ENCODE measurements around the gene CLDN12. TPM values are rescaled to one million over a fixed set of nuclear protein-coding genes. Genes with fewer than 3 reads are reported as not detected.
A peak's percentile ranks its signal among the peaks of the same experiment; 100 is the strongest.

CLDN12 gene
- polyA plus RNA-seq, 1 of the 3 experiments (the other 2 are of a cell fraction) = 65.7 TPM

DNA sequence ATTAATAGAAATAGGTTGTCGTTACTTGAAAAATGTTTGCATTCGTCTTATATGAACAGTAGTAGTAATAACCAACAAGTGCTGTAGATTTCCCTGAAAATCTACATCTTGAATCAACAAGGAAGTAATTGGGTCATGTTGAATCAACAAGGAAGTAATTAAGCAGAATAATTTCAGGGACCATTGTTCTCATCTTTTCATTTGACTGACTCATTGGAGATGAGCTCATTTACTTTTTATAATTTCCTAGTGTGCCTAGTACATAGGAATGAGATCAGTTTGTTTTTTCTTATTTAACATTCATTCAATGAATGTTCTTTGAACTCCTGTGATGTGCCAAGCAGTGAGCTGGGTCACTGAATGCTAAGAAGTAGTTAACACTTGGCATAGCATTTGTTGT lies 8.2 kb downstream of the CLDN12 start:
- no peak for DNase-seq
- Histone ChIP-seq H3K4me2 (no peak overlapping the region), H3K79me2 (ENCODE audit: insufficient read depth) (peaks cover 91% of the 10 kb centered on the region), H3K36me3 (replicated peaks in 1 of 2; ENCODE audit: control insufficient read depth in 1 of 2, insufficient read depth in 2 of 2, low read length in 1 of 2) (peaks cover 79 to 90% of the 10 kb centered on the region in 2 experiments), H3K9ac (no peak overlapping the region), H3K27me3 (ENCODE audit: insufficient read depth) (no peaks in the 10 kb centered on the region), H3K4me3 (ENCODE audit: low read depth in 2 of 2, low read length in 1 of 2) (no peak overlapping the region), H3K9me2 (no peaks in the 10 kb centered on the region), H3K27ac (ENCODE audit: low read depth in 2 of 2, low read length in 1 of 2) (peak overlapping the region in 1 of 2 experiments; percentile 25; a peak in 1 of 4 replicates), H2AFZ (ENCODE audit: low read depth) (no peak overlapping the region), H4K20me1 (ENCODE audit: insufficient read depth) (no peaks in the 10 kb centered on the region), H3K9me3 (no peaks in the 10 kb centered on the region), H3K4me1 (ENCODE audit: control insufficient read depth in 1 of 2, insufficient read depth in 2 of 2, low read depth in 1 of 2, low read length in 1 of 2) (peaks cover 5 to 6% of the 10 kb centered on the region in 2 experiments; a peak in 2 of 4 replicates), H3F3A (replicated peaks; ENCODE audit: insufficient read depth) (peaks cover 14% of the 10 kb centered on the region)
- WGBS (ENCODE audit: low lambda C conversion rate) = 78% methylated on average over 2 of the region's 2 CpGs
- CTCF ChIA-PET = interaction anchor here (0.5 to 4.5 kb wide), 7 partner anchors 10 to 259 kb away, joined by 3 to 26 read pairs (median 4); partner anchors contain the start of genes STEAP1 and STEAP2
- TF ChIP-seq TCF12 (IDR thresholded peaks at IDR 0.05) (no peak), MEF2A (IDR thresholded peaks at IDR 0.05; ENCODE audit: borderline replicate concordance, low read depth) (peak; percentile 32; the same call in 1 of the 2 replicates)
- POLR2A ChIA-PET = interaction anchor here (0.6 kb wide), 1 partner anchor 258 kb away, joined by 7 read pairs; no protein-coding TSS in a partner anchor

DNA sequence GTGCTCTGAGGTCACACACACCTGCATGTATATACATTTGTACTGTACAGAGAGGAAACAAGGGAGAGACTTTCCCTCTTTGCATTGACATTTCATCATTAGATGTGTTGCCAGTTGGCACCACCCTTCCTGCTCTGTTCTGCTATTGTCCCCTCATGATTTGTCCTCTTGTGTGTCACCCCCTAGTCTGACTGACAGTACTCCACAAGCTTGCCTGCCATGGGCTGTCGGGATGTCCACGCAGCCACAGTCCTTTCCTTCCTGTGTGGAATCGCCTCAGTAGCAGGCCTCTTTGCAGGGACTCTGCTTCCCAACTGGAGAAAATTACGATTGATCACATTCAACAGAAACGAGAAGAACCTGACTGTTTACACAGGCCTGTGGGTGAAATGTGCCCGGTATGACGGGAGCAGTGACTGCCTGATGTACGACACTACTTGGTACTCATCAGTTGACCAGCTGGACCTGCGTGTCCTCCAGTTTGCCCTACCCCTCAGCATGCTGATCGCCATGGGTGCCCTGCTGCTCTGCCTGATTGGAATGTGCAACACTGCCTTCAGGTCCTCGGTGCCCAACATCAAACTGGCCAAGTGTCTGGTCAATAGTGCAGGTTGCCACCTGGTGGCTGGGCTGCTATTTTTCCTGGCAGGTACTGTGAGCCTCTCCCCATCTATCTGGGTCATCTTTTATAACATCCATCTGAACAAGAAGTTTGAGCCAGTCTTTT lies 9.4 kb downstream of the CLDN12 start:
- H3K9me2 ChIP-seq = no peaks in the 10 kb centered on the region
- no peaks in the 10 kb centered on the region for H3K9me3 ChIP-seq
- H3K9ac ChIP-seq = no peak overlapping the region
- H4K20me1 ChIP-seq (ENCODE audit: insufficient read depth) = no peaks in the 10 kb centered on the region
- no peaks in the 10 kb centered on the region for H3K27me3 ChIP-seq (ENCODE audit: insufficient read depth)
- no peak overlapping the region; a peak in 1 of 4 replicates for H3K27ac ChIP-seq (ENCODE audit: low read depth in 2 of 2, low read length in 1 of 2)
- H2AFZ ChIP-seq (ENCODE audit: low read depth) = no peak overlapping the region
- H3K4me3 ChIP-seq (ENCODE audit: low read depth in 2 of 2, low read length in 1 of 2) = no peak overlapping the region
- DNase-seq = peak; percentile 30
- H3K4me1 ChIP-seq (ENCODE audit: control insufficient read depth in 1 of 2, insufficient read depth in 2 of 2, low read depth in 1 of 2, low read length in 1 of 2) = peaks cover 5 to 6% of the 10 kb centered on the region in 2 experiments; a peak in 2 of 4 replicates
- ChIA-PET CTCF (interaction anchor here (1.3 to 4.5 kb wide), 8 partner anchors 9 to 260 kb away, joined by 3 to 26 read pairs (median 4); partner anchors contain the start of gene STEAP1), POLR2A (no interaction called here)
- H3K36me3 ChIP-seq (replicated peaks in 1 of 2; ENCODE audit: control insufficient read depth in 1 of 2, insufficient read depth in 2 of 2, low read length in 1 of 2) = peaks cover 74 to 86% of the 10 kb centered on the region in 2 experiments
- 90% methylated on average over 10 of the region's 11 CpGs for WGBS (ENCODE audit: low lambda C conversion rate)
- H3K79me2 ChIP-seq (ENCODE audit: insufficient read depth) = peaks cover 79% of the 10 kb centered on the region
- peak; percentile 46; the same call in 1 of the 2 replicates for TF ChIP-seq SMC3 (IDR thresholded peaks at IDR 0.05; ENCODE audit: low read depth, low read length)
- no peak for TF ChIP-seq EP300 (IDR thresholded peaks at IDR 0.05; ENCODE audit: borderline replicate concordance in 1 of 2, low read depth in 1 of 2, low read length in 1 of 2)
- TF ChIP-seq, protein P1, sequence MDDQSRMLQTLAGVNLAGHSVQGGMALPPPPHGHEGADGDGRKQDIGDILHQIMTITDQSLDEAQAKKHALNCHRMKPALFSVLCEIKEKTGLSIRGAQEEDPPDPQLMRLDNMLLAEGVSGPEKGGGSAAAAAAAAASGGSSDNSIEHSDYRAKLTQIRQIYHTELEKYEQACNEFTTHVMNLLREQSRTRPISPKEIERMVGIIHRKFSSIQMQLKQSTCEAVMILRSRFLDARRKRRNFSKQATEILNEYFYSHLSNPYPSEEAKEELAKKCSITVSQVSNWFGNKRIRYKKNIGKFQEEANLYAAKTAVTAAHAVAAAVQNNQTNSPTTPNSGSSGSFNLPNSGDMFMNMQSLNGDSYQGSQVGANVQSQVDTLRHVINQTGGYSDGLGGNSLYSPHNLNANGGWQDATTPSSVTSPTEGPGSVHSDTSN (IDR thresholded peaks at IDR 0.05) = no peak
- TF ChIP-seq, protein P2, sequence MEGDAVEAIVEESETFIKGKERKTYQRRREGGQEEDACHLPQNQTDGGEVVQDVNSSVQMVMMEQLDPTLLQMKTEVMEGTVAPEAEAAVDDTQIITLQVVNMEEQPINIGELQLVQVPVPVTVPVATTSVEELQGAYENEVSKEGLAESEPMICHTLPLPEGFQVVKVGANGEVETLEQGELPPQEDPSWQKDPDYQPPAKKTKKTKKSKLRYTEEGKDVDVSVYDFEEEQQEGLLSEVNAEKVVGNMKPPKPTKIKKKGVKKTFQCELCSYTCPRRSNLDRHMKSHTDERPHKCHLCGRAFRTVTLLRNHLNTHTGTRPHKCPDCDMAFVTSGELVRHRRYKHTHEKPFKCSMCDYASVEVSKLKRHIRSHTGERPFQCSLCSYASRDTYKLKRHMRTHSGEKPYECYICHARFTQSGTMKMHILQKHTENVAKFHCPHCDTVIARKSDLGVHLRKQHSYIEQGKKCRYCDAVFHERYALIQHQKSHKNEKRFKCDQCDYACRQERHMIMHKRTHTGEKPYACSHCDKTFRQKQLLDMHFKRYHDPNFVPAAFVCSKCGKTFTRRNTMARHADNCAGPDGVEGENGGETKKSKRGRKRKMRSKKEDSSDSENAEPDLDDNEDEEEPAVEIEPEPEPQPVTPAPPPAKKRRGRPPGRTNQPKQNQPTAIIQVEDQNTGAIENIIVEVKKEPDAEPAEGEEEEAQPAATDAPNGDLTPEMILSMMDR (IDR thresholded peaks at IDR 0.05) = peak; percentile 49; the same call in 1 of the 2 replicates
- TF ChIP-seq RAD21 (IDR thresholded peaks at IDR 0.05; ENCODE audit: low read length) = peak; percentile 65
- no peak for TF ChIP-seq NFIC (IDR thresholded peaks at IDR 0.05; ENCODE audit: borderline replicate concordance)
- TF ChIP-seq, protein P3, sequence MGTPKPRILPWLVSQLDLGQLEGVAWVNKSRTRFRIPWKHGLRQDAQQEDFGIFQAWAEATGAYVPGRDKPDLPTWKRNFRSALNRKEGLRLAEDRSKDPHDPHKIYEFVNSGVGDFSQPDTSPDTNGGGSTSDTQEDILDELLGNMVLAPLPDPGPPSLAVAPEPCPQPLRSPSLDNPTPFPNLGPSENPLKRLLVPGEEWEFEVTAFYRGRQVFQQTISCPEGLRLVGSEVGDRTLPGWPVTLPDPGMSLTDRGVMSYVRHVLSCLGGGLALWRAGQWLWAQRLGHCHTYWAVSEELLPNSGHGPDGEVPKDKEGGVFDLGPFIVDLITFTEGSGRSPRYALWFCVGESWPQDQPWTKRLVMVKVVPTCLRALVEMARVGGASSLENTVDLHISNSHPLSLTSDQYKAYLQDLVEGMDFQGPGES (IDR thresholded peaks at IDR 0.05; ENCODE audit: low read depth, low read length) = no peak
- H3K4me2 ChIP-seq = no peak overlapping the region
- peaks cover 22% of the 10 kb centered on the region for H3F3A ChIP-seq (replicated peaks; ENCODE audit: insufficient read depth)

All from SK-N-SH (cell line).